Measurements from ENCODE around the gene RXRA. TPM values are rescaled to one million over a fixed set of nuclear protein-coding genes. Genes with fewer than 3 reads are reported as not detected.

The RXRA gene
- total and polyA plus RNA-seq, 2 donors (not counting 3 experiments of a cell fraction or from before 2014, with no cell fraction given) = 15.4 to 37.4 TPM

- FAIRE-seq (no peak), DNase-seq (ENCODE audit: low read depth, low spot score) (no peak)
- no peak overlapping the region for H3K9ac ChIP-seq (replicated peaks; ENCODE audit: extremely low read depth, insufficient read depth, low read length)
- no peaks in the 10 kb centered on the region for H3K36me3 ChIP-seq (ENCODE audit: control insufficient read depth in 2 of 2, extremely low read depth in 1 of 2, insufficient read depth in 2 of 2, low read length in 2 of 2)
- H2AFZ ChIP-seq (ENCODE audit: low read depth, low read length) = no peak overlapping the region
- TF ChIP-seq POLR2A (IDR thresholded peaks at IDR 0.05; ENCODE audit: low read depth, low read length) = no peak
- TF ChIP-seq EZH2 (IDR thresholded peaks at IDR 0.05; ENCODE audit: borderline replicate concordance, low read depth, low read length, severe bottlenecking) = no peak
- TF ChIP-seq MYC (IDR thresholded peaks at IDR 0.05; ENCODE audit: low read depth, low read length) = no peak
- TF ChIP-seq, protein P1, sequence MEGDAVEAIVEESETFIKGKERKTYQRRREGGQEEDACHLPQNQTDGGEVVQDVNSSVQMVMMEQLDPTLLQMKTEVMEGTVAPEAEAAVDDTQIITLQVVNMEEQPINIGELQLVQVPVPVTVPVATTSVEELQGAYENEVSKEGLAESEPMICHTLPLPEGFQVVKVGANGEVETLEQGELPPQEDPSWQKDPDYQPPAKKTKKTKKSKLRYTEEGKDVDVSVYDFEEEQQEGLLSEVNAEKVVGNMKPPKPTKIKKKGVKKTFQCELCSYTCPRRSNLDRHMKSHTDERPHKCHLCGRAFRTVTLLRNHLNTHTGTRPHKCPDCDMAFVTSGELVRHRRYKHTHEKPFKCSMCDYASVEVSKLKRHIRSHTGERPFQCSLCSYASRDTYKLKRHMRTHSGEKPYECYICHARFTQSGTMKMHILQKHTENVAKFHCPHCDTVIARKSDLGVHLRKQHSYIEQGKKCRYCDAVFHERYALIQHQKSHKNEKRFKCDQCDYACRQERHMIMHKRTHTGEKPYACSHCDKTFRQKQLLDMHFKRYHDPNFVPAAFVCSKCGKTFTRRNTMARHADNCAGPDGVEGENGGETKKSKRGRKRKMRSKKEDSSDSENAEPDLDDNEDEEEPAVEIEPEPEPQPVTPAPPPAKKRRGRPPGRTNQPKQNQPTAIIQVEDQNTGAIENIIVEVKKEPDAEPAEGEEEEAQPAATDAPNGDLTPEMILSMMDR (IDR thresholded peaks at IDR 0.05; ENCODE audit: extremely low read depth in 1 of 2, insufficient read depth in 1 of 2, low read depth in 1 of 2, low read length in 2 of 2) = no peak
- TF ChIP-seq JUN (IDR thresholded peaks at IDR 0.05; ENCODE audit: borderline replicate concordance, insufficient read depth, insufficient read length, low read depth) = no peak
- H4K20me1 ChIP-seq (replicated peaks; ENCODE audit: control insufficient read depth, extremely low read depth, insufficient read depth, low read length) = no peaks in the 10 kb centered on the region
- H3K9me1 ChIP-seq (replicated peaks; ENCODE audit: control insufficient read depth, extremely low read depth, insufficient read depth, low read length) = no peaks in the 10 kb centered on the region
- peaks cover 2 to 5% of the 10 kb centered on the region in 2 experiments for H3K27me3 ChIP-seq (ENCODE audit: control insufficient read depth in 2 of 2, insufficient read depth in 2 of 2, low read length in 2 of 2)
- H3K4me2 ChIP-seq (ENCODE audit: insufficient read depth, low read length) = no peak overlapping the region
- POLR2A ChIA-PET = interaction anchor here (0.9 kb wide), 1 partner anchor 10 kb away, joined by 6 read pairs; no protein-coding TSS in a partner anchor
- H3K27ac ChIP-seq (ENCODE audit: insufficient read depth, low read depth, low read length) = no peak overlapping the region
- no peaks in the 10 kb centered on the region for H3K9me3 ChIP-seq (replicated peaks; ENCODE audit: control insufficient read depth, insufficient read depth, low read length)
- no peaks in the 10 kb centered on the region for H3K4me1 ChIP-seq (ENCODE audit: control insufficient read depth, extremely low read depth, insufficient read depth, low read length)
- dilution Hi-C loops (cut with MboI; ENCODE audit: extremely low pct_ligation_motif_present, low sequenced_read_pairs) = no loop called here
- no peak overlapping the region for H3K4me3 ChIP-seq (replicated peaks in 1 of 3; ENCODE audit: insufficient read depth in 1 of 3, low read depth in 1 of 3, low read length in 3 of 3)
- intact Hi-C loops (cut with micrococcal nuclease) = no loop called here
- no peaks in the 10 kb centered on the region for H3K79me2 ChIP-seq (ENCODE audit: control insufficient read depth, insufficient read depth, low read length)
- no TSS peak for BruUV-seq (replicated peaks)
- CTCF ChIA-PET = interaction anchor here (1.4 kb wide), 1 partner anchor 126 kb away, joined by 8 read pairs; no protein-coding TSS in a partner anchor
Measured at GRCh38 chr9:134317400-134317789, 8.9 kb upstream of the RXRA start.

GRCh38 chr9:134317790-134318414, 8.4 kb upstream of the RXRA start:
- Histone ChIP-seq H3K9me1 (replicated peaks; ENCODE audit: control insufficient read depth, extremely low read depth, insufficient read depth, low read length) (no peaks in the 10 kb centered on the region), H3K79me2 (ENCODE audit: control insufficient read depth, insufficient read depth, low read length) (no peaks in the 10 kb centered on the region), H3K27ac (ENCODE audit: insufficient read depth, low read depth, low read length) (no peak overlapping the region), H3K27me3 (ENCODE audit: control insufficient read depth in 2 of 2, insufficient read depth in 2 of 2, low read length in 2 of 2) (peaks cover 2% of the 10 kb centered on the region in 2 experiments), H4K20me1 (replicated peaks; ENCODE audit: control insufficient read depth, extremely low read depth, insufficient read depth, low read length) (no peaks in the 10 kb centered on the region), H2AFZ (ENCODE audit: low read depth, low read length) (no peak overlapping the region), H3K36me3 (ENCODE audit: control insufficient read depth in 2 of 2, extremely low read depth in 1 of 2, insufficient read depth in 2 of 2, low read length in 2 of 2) (no peaks in the 10 kb centered on the region), H3K4me3 (replicated peaks in 1 of 3; ENCODE audit: insufficient read depth in 1 of 3, low read depth in 1 of 3, low read length in 3 of 3) (no peak overlapping the region), H3K9ac (replicated peaks; ENCODE audit: extremely low read depth, insufficient read depth, low read length) (no peak overlapping the region), H3K9me3 (replicated peaks; ENCODE audit: control insufficient read depth, insufficient read depth, low read length) (no peaks in the 10 kb centered on the region), H3K4me1 (ENCODE audit: control insufficient read depth, extremely low read depth, insufficient read depth, low read length) (no peaks in the 10 kb centered on the region), H3K4me2 (ENCODE audit: insufficient read depth, low read length) (no peak overlapping the region)
- no peak for TF ChIP-seq EZH2 (IDR thresholded peaks at IDR 0.05; ENCODE audit: borderline replicate concordance, low read depth, low read length, severe bottlenecking)
- TF ChIP-seq MYC (IDR thresholded peaks at IDR 0.05; ENCODE audit: low read depth, low read length) = no peak
- no peak for TF ChIP-seq POLR2A (IDR thresholded peaks at IDR 0.05; ENCODE audit: low read depth, low read length)
- TF ChIP-seq GATA2 (IDR thresholded peaks at IDR 0.05; ENCODE audit: insufficient read depth, insufficient read length, low read depth, low read length) = no peak
- no peak for TF ChIP-seq JUN (IDR thresholded peaks at IDR 0.05; ENCODE audit: borderline replicate concordance, insufficient read depth, insufficient read length, low read depth)
- no peak for TF ChIP-seq FOS (IDR thresholded peaks at IDR 0.05; ENCODE audit: borderline replicate concordance, insufficient read depth, low read length)
- TF ChIP-seq POLR2AphosphoS5 (IDR thresholded peaks at IDR 0.05; ENCODE audit: insufficient read depth, low read depth, low read length) = no peak
- TF ChIP-seq, protein P1 (IDR thresholded peaks at IDR 0.05; ENCODE audit: extremely low read depth in 1 of 2, insufficient read depth in 1 of 2, low read depth in 1 of 2, low read length in 2 of 2) = no peak
- no peak for TF ChIP-seq MAX (IDR thresholded peaks at IDR 0.05; ENCODE audit: insufficient read depth, insufficient read length)
- dilution Hi-C loops (cut with MboI; ENCODE audit: extremely low pct_ligation_motif_present, low sequenced_read_pairs) (no loop called here), intact Hi-C loops (cut with micrococcal nuclease) (no loop called here)
- FAIRE-seq (no peak), DNase-seq (ENCODE audit: low read depth, low spot score) (no peak)
- no TSS peak for BruUV-seq (replicated peaks)
- ChIA-PET POLR2A (interaction anchor here (0.9 kb wide), 1 partner anchor 10 kb away, joined by 6 read pairs; no protein-coding TSS in a partner anchor), CTCF (interaction anchor here (0.6 to 1.4 kb wide), 2 partner anchors 112 to 125 kb away, joined by 3 to 8 read pairs; no protein-coding TSS in a partner anchor)

Measured in endothelial cell of umbilical vein (primary cell).